Lung (tissue), 12 donors: Measurements from ENCODE around the gene VPS33A. TPM values are rescaled to one million over a fixed set of nuclear protein-coding genes. Genes with fewer than 3 reads are reported as not detected.

Experiments
- ATAC-seq: fragments of 200-7000 bp; cut with Tn5 transposase; one replicate; pipeline ENCODE4 v1.9.1; 2020; ENCODE audit warnings: moderate number of reproducible peaks; ENCODE audit not compliant: insufficient read depth, low FRiP score
- DNase-seq, 3 donors: peaks; one replicate each; pipeline ENCODE4 v3.0.0-alpha.2; 2013 to 2017
- H3K27ac ChIP-seq, 2 donors: one replicate each; pipeline ENCODE4 v1.5.1; 2013; ENCODE audit warnings: mild to moderate bottlenecking in 2 of 2, moderate library complexity in 2 of 2, control low read depth in 1 of 2, inconsistent platforms in 1 of 2, low read depth in 1 of 2, low read length in 1 of 2
- H3K27me3 ChIP-seq, 3 donors: one replicate each; pipeline ENCODE4 v1.5.1; 2013; ENCODE audit warnings: low read length in 2 of 3; ENCODE audit not compliant: control insufficient read depth in 3 of 3, insufficient read depth in 3 of 3
- H3K36me3 ChIP-seq, 4 donors: one replicate each; pipeline ENCODE4 v1.5.1; 2013; ENCODE audit warnings: low read length in 4 of 4, mild to moderate bottlenecking in 1 of 4, moderate library complexity in 1 of 4; ENCODE audit not compliant: control insufficient read depth in 4 of 4, insufficient read depth in 4 of 4
- H3K4me1 ChIP-seq, 5 donors: one replicate each; pipeline ENCODE4 v1.5.1; 2013; ENCODE audit warnings: low read length in 5 of 5, mild to moderate bottlenecking in 2 of 5, moderate library complexity in 1 of 5; ENCODE audit not compliant: control insufficient read depth in 5 of 5, insufficient read depth in 5 of 5
- H3K4me3 ChIP-seq: one replicate; pipeline ENCODE4 v1.5.1; 2013; ENCODE audit warnings: mild to moderate bottlenecking, control low read depth, moderate library complexity
- H3K9ac ChIP-seq, 2 donors: one replicate each; pipeline ENCODE4 v1.5.1; 2013; ENCODE audit warnings: low read length in 2 of 2, control low read depth in 1 of 2; ENCODE audit not compliant: insufficient read depth in 1 of 2
- H3K9me3 ChIP-seq, 4 donors: one replicate each; pipeline ENCODE4 v1.5.1; 2013; ENCODE audit warnings: low read length in 3 of 4, mild to moderate bottlenecking in 1 of 4, moderate library complexity in 1 of 4; ENCODE audit not compliant: control insufficient read depth in 4 of 4, insufficient read depth in 3 of 4
- CTCF ChIP-seq: IDR thresholded peaks from 2 replicates; pipeline ENCODE4 v1.5.1; 2012; ENCODE audit warnings: mild to moderate bottlenecking; ENCODE audit errors: control extremely low read depth, extremely low read depth
- WGBS, 2 donors: extraction: QIAGEN DNeasy Blood & Tissue Kit; methylation state at CpG; one replicate each; pipeline ENCODE4 v1.1.7; 2013; 5-methylcytosine and 5-hydroxymethylcytosine counted together
- polyA plus RNA-seq, 2 donors: library from polyadenylated mRNA; stranded (reverse); fragments of 200-250 nt; gene quantifications; one replicate each; pipeline ENCODE4 v1.2.1, GENCODE V29; 2013
- total RNA-seq, 2 donors: library from RNA; depleted of rRNA in 1 of 2; stranded (reverse); fragments of >200 nt in 1 of 2; gene quantifications; one replicate each; pipeline ENCODE4 v1.2.1, GENCODE V29; 2014 to 2021
- donor health status: control.
- donor health status: control.
- donor health status: Bipolar disorder and iron deficiency.
- donor health status: healthy.
- donor health status: DM: yes; HTN: yes; CAD: no.

The VPS33A gene
- total and polyA plus RNA-seq, 4 donors, result 8.1 to 17.6 (median 15.4) TPM

- ATAC-seq, result no peak
- WGBS, 2 donors, result 95 to 98% methylated on average over 8 of the region's 8 CpGs
- DNase-seq, result no peak
- H3K4me3 ChIP-seq, result no peak overlapping the region
- H3K4me1 ChIP-seq, result no peaks in the 10 kb centered on the region
- no peak overlapping the region for H3K9ac ChIP-seq
- no peaks in the 10 kb centered on the region for H3K9me3 ChIP-seq
- H3K36me3 ChIP-seq, result peaks cover 5 to 16% (median 11%) of the 10 kb centered on the region in 4 donors
- TF ChIP-seq CTCF, result no peak
- H3K27ac ChIP-seq, result no peak overlapping the region
- no peaks in the 10 kb centered on the region for H3K27me3 ChIP-seq
Observed at GRCh38 chr12:122250536-122250935, 15.8 kb downstream of the VPS33A start.

GRCh38 chr12:122250047-122250446, 16.2 kb downstream of the VPS33A start:
- Histone ChIP-seq H3K4me1 (no peaks in the 10 kb centered on the region), H3K9ac (no peak overlapping the region), H3K4me3 (no peak overlapping the region), H3K27me3 (no peaks in the 10 kb centered on the region), H3K27ac (no peak overlapping the region), H3K36me3 (peaks cover 5 to 16% (median 10%) of the 10 kb centered on the region in 4 donors), H3K9me3 (no peaks in the 10 kb centered on the region)
- WGBS, 2 donors, result 95 to 96% methylated on average over 6 of the region's 6 CpGs
- ATAC-seq (no peak), DNase-seq (no peak)
- no peak for TF ChIP-seq CTCF

GRCh38 chr12:122245553-122245952, 20.7 kb downstream of the VPS33A start:
- WGBS, 2 donors, result 96 to 97% methylated on average over 1 of the region's 1 CpG
- Histone ChIP-seq H3K27me3 (no peaks in the 10 kb centered on the region), H3K9ac (no peak overlapping the region), H3K27ac (no peak overlapping the region), H3K36me3 (peaks cover 0 to 22% (median 9%) of the 10 kb centered on the region in 4 donors), H3K9me3 (no peaks in the 10 kb centered on the region), H3K4me3 (no peak overlapping the region), H3K4me1 (no peaks in the 10 kb centered on the region)
- ATAC-seq, result no peak
- no peak for DNase-seq
- no peak for TF ChIP-seq CTCF

DNA sequence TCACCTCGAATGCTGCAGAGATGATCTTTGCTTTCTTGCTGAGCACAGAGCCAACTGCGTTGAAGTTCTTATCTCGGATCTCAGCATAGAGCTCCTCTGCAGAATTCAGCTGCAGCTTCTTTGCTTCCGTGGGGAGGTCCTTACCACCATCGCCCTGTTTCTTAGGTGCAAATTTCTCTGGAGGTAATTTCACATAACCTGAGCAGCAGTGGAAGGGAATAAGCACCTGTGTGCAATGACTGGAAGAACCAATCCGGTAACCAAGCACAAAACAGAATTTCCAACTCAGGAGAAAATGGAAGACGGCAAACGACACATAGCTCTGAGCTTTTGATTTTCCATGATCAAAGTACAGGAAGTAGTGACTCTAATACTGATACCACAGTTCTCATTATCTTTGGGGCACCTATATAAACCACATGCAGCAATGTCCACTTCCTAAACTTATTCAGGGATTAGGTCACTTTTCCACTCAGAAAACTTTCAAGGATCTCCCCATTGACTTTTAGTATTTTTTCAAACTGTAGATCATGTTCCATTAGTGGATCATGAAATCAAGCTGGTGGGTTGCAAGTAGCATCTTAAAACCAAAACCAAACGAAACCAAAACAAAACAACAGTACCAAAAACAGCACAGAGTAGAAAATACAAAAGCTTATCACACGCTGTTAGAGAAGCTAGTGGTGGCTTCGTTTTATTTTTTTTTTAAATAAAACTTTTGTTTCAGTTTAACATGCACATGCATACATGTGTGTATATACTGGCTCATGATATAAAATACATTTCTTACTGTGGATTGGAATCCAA, 21.5 kb downstream of the VPS33A start:
- ATAC-seq, result no peak
- H3K9me3 ChIP-seq, result no peaks in the 10 kb centered on the region
- H3K27ac ChIP-seq, result no peak overlapping the region
- no peaks in the 10 kb centered on the region for H3K4me1 ChIP-seq
- H3K4me3 ChIP-seq, result no peak overlapping the region
- WGBS, 2 donors, result 85 to 93% methylated on average over 11 of the region's 11 CpGs
- TF ChIP-seq CTCF, result no peak
- H3K9ac ChIP-seq, result no peak overlapping the region
- H3K36me3 ChIP-seq, result peaks cover 0 to 25% (median 9%) of the 10 kb centered on the region in 4 donors
- no peaks in the 10 kb centered on the region for H3K27me3 ChIP-seq
- DNase-seq, result no peak
